Neuronal stem cell (in vitro differentiated cells): ENCODE results near the gene TOX2.

Source experiments
- DNase-seq: peaks from one replicate; pipeline ENCODE4 v3.0.0-alpha.2; 2013; ENCODE audit warnings: low spot score
- H2AFZ ChIP-seq: one replicate; pipeline ENCODE4 v1.6.1; 2013; ENCODE audit warnings: mild to moderate bottlenecking, low read length, inconsistent platforms
- H2AK5ac ChIP-seq: 2 replicates; pipeline ENCODE4 v1.6.1; 2013; ENCODE audit warnings: low read depth, mild to moderate bottlenecking, inconsistent platforms, low read length, moderate library complexity, mixed read lengths
- H2BK120ac ChIP-seq: 2 replicates; pipeline ENCODE4 v1.6.1; 2013; ENCODE audit warnings: low read depth, mild to moderate bottlenecking, inconsistent platforms, low read length, moderate library complexity, mixed read lengths
- H2BK12ac ChIP-seq: one replicate; pipeline ENCODE4 v1.6.1; 2013; ENCODE audit warnings: low read length, inconsistent platforms
- H2BK15ac ChIP-seq: 2 replicates; pipeline ENCODE4 v1.6.1; 2013; ENCODE audit warnings: mild to moderate bottlenecking, low read length, inconsistent platforms, mixed read lengths
- H2BK5ac ChIP-seq: one replicate; pipeline ENCODE4 v1.6.1; 2013; ENCODE audit warnings: inconsistent platforms, mild to moderate bottlenecking, low read length, moderate library complexity
- H3K14ac ChIP-seq: one replicate; pipeline ENCODE4 v1.6.1; 2013; ENCODE audit warnings: low read length, inconsistent platforms
- H3K18ac ChIP-seq: 2 replicates; pipeline ENCODE4 v1.6.1; 2013; ENCODE audit warnings: low read length, inconsistent platforms
- H3K23ac ChIP-seq: 2 replicates; pipeline ENCODE4 v1.6.1; 2013; ENCODE audit warnings: low read depth, mild to moderate bottlenecking, mixed read lengths, low read length, inconsistent platforms; ENCODE audit not compliant: poor library complexity
- H3K27ac ChIP-seq: replicated peaks from 3 replicates; pipeline ENCODE4 v1.5.1; 2013; ENCODE audit warnings: low read length, inconsistent platforms
- H3K27me3 ChIP-seq, 3 experiments: 2 replicates each; pipeline ENCODE4 v1.6.1; 2013; ENCODE audit warnings: low read length in 3 of 3, mild to moderate bottlenecking in 2 of 3, inconsistent platforms in 1 of 3, low read depth in 1 of 3, mixed read lengths in 1 of 3, moderate library complexity in 1 of 3; ENCODE audit not compliant: control insufficient read depth in 3 of 3, insufficient read depth in 3 of 3
- H3K36me3 ChIP-seq, 2 donors: replicated peaks in 1 of 2; 2 replicates each; pipeline ENCODE4 v1.6.1; 2013; ENCODE audit warnings: low read length in 2 of 2; ENCODE audit not compliant: control insufficient read depth in 2 of 2, insufficient read depth in 2 of 2
- H3K4ac ChIP-seq: 2 replicates; pipeline ENCODE4 v1.6.1; 2013; ENCODE audit warnings: inconsistent platforms, mild to moderate bottlenecking, low read length, moderate library complexity
- H3K4me1 ChIP-seq, 2 donors: 1 replicate in 1 of 2; 2 replicates in 1 of 2; pipeline ENCODE4 v1.6.1; 2013; ENCODE audit warnings: low read length in 2 of 2, low read depth in 1 of 2; ENCODE audit not compliant: control insufficient read depth in 2 of 2, insufficient read depth in 1 of 2
- H3K4me2 ChIP-seq: one replicate; pipeline ENCODE4 v1.6.1; 2013; ENCODE audit warnings: mild to moderate bottlenecking, low read length, inconsistent platforms; ENCODE audit not compliant: insufficient read depth, poor library complexity, severe bottlenecking
- H3K4me3 ChIP-seq, 2 donors: 2 replicates each; pipeline ENCODE4 v1.5.1; 2013; ENCODE audit warnings: low read length in 2 of 2, mild to moderate bottlenecking in 2 of 2, inconsistent platforms in 1 of 2, moderate library complexity in 1 of 2
- H3K79me1 ChIP-seq: one replicate; pipeline ENCODE4 v1.6.1; 2013; ENCODE audit warnings: low read depth, mild to moderate bottlenecking, inconsistent platforms, low read length, moderate library complexity
- H3K9ac ChIP-seq: one replicate; pipeline ENCODE4 v1.6.1; 2013; ENCODE audit warnings: mild to moderate bottlenecking, low read depth, low read length, inconsistent platforms; ENCODE audit not compliant: poor library complexity
- H3K9me3 ChIP-seq, 2 donors: replicated peaks in 1 of 2; 2 replicates each; pipeline versions ENCODE3 to v1.6.1; 2013; ENCODE audit warnings: low read length in 2 of 2, mild to moderate bottlenecking in 2 of 2, inconsistent platforms in 1 of 2, low read depth in 1 of 2, mixed read lengths in 1 of 2, moderate library complexity in 1 of 2; ENCODE audit not compliant: control insufficient read depth in 2 of 2, insufficient read depth in 1 of 2
- H4K8ac ChIP-seq: one replicate; pipeline ENCODE4 v1.6.1; 2013; ENCODE audit warnings: low read depth, mild to moderate bottlenecking, inconsistent platforms, low read length, moderate library complexity
- H4K91ac ChIP-seq: one replicate; pipeline ENCODE4 v1.6.1; 2013; ENCODE audit warnings: low read length, low read depth, mild to moderate bottlenecking, inconsistent platforms; ENCODE audit not compliant: poor library complexity
- WGBS, 2 donors: extraction: QIAGEN DNeasy Blood & Tissue Kit; methylation state at CpG; one replicate each; pipeline ENCODE4 v1.1.7; 2013; ENCODE audit warnings: missing lambda C conversion rate in 2 of 2, mixed read lengths in 1 of 2; ENCODE audit not compliant: insufficient read length in 2 of 2, insufficient replicate concordance in 1 of 2; ENCODE audit errors: extremely low coverage in 2 of 2; 5-methylcytosine and 5-hydroxymethylcytosine counted together

TOX2 gene

DNA sequence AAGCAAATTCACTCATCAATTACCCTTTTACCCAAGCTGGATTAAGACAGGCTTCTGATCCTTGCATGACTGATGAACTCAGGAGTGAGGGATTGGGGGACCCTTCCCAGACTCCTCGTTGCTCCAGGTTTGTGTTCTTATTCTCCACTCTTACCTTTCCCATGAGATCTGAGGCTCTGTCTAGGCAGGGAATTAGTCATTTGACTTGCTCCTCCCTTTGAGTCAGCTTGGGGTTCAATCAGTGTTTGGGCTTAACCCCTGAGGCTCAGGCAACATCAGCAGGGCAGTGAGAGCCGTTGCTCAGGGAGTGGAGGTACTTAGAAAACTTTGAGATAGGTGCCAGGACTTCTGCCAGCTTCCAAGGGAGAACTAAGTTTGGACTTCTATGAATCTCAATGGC is 20.7 kb upstream of the TOX2 start:
- WGBS, 2 donors = no CpG with 5 or more reads among the region's 2 CpGs
- Histone ChIP-seq H3K79me1 (no peaks in the 10 kb centered on the region), H2BK12ac (no peak overlapping the region), H2BK15ac (peak overlapping the region; percentile 51), H3K9ac (no peak overlapping the region), H2BK120ac (no peak overlapping the region), H3K9me3 (peaks cover 0 to 4% of the 10 kb centered on the region in 2 donors), H3K18ac (peak overlapping the region; percentile 38), H3K27ac (peak overlapping the region; percentile 53), H3K36me3 (no peaks in the 10 kb centered on the region), H3K4ac (no peak overlapping the region), H2BK5ac (peak overlapping the region; percentile 44), H2AK5ac (peak overlapping the region; percentile 44), H3K4me3 (no peak overlapping the region), H3K4me2 (no peak overlapping the region), H3K27me3 (peaks cover 0 to 2% (median 0%) of the 10 kb centered on the region in 3 experiments), H4K8ac (no peak overlapping the region), H4K91ac (no peak overlapping the region), H2AFZ (peak overlapping the region; percentile 54), H3K23ac (no peak overlapping the region), H3K14ac (no peak overlapping the region), H3K4me1 (peaks cover 11 to 16% of the 10 kb centered on the region in 2 donors)
- no peak for DNase-seq

DNA sequence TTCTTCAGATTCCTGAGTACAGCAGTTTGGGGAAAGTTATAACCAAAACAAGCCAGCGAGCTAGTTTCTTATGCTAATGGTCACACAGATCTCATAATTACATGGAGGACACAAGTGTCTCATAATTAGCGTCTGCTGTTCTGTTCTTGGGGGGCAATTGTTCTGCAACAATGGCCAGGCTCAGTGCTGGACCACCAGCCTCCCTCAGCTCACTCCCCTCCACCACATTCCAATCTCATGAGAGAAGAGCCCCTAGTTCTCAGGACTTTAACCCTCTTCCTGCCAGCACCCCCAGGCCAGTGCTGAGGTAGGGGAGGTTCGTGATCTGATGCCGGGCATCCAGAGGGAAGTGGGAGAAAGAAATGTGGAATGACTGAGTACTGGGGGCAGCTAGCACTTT is 20.2 kb upstream of the TOX2 start:
- Histone ChIP-seq H3K9ac (no peak overlapping the region), H3K4me2 (peak overlapping the region; percentile 28), H3K4me1 (peaks cover 13 to 19% of the 10 kb centered on the region in 2 donors), H3K14ac (no peak overlapping the region), H3K23ac (no peak overlapping the region), H2AK5ac (no peak overlapping the region), H3K27me3 (peaks cover 0 to 2% (median 0%) of the 10 kb centered on the region in 3 experiments), H3K18ac (no peak overlapping the region), H3K4ac (no peak overlapping the region), H3K27ac (peak overlapping the region; percentile 53), H2BK120ac (no peak overlapping the region), H2BK5ac (no peak overlapping the region), H4K8ac (no peak overlapping the region), H2BK15ac (no peak overlapping the region), H3K79me1 (no peaks in the 10 kb centered on the region), H2AFZ (peak overlapping the region; percentile 54), H3K4me3 (no peak overlapping the region), H3K36me3 (no peaks in the 10 kb centered on the region), H2BK12ac (no peak overlapping the region), H4K91ac (no peak overlapping the region), H3K9me3 (peaks cover 0 to 4% of the 10 kb centered on the region in 2 donors)
- WGBS, 2 donors = no CpG with 5 or more reads among the region's 4 CpGs
- no peak for DNase-seq

DNA sequence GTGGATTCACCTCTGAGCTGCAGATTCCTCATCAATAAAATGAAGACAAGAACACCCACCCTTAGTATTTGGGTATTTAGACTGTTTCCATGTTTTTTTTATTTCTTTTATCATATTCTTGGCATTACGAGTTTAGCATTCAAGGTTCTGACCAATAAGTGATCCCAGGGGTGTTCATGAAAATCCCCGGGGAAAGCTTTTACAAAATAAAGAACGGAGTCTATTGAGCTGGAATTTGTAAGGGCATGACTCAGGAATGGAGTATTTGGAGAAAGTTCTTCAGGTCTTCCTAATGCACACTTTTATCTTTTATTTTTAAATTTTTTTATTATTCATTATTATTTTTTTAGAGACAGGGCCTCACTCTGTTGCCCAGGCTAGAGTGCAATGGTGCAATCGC is 19.4 kb upstream of the TOX2 start:
- no peak overlapping the region for H3K23ac ChIP-seq
- no CpG with 5 or more reads among the region's 4 CpGs for WGBS, 2 donors
- no peak overlapping the region for H3K9ac ChIP-seq
- peaks cover 18 to 24% of the 10 kb centered on the region in 2 donors for H3K4me1 ChIP-seq
- H3K4ac ChIP-seq = no peak overlapping the region
- peaks cover 0 to 2% (median 0%) of the 10 kb centered on the region in 3 experiments for H3K27me3 ChIP-seq
- no peak overlapping the region for H2AK5ac ChIP-seq
- H3K4me2 ChIP-seq = no peak overlapping the region
- no peak overlapping the region for H2BK120ac ChIP-seq
- no peak overlapping the region for H2BK5ac ChIP-seq
- no peak overlapping the region for H3K4me3 ChIP-seq
- peaks cover 0 to 4% of the 10 kb centered on the region in 2 donors for H3K9me3 ChIP-seq
- H3K14ac ChIP-seq = no peak overlapping the region
- no peak overlapping the region for H2BK15ac ChIP-seq
- H3K18ac ChIP-seq = no peak overlapping the region
- H2BK12ac ChIP-seq = no peak overlapping the region
- no peaks in the 10 kb centered on the region for H3K36me3 ChIP-seq
- no peak for DNase-seq
- H4K8ac ChIP-seq = no peak overlapping the region
- H4K91ac ChIP-seq = no peak overlapping the region
- no peaks in the 10 kb centered on the region for H3K79me1 ChIP-seq
- no peak overlapping the region for H2AFZ ChIP-seq
- no peak overlapping the region for H3K27ac ChIP-seq

DNA sequence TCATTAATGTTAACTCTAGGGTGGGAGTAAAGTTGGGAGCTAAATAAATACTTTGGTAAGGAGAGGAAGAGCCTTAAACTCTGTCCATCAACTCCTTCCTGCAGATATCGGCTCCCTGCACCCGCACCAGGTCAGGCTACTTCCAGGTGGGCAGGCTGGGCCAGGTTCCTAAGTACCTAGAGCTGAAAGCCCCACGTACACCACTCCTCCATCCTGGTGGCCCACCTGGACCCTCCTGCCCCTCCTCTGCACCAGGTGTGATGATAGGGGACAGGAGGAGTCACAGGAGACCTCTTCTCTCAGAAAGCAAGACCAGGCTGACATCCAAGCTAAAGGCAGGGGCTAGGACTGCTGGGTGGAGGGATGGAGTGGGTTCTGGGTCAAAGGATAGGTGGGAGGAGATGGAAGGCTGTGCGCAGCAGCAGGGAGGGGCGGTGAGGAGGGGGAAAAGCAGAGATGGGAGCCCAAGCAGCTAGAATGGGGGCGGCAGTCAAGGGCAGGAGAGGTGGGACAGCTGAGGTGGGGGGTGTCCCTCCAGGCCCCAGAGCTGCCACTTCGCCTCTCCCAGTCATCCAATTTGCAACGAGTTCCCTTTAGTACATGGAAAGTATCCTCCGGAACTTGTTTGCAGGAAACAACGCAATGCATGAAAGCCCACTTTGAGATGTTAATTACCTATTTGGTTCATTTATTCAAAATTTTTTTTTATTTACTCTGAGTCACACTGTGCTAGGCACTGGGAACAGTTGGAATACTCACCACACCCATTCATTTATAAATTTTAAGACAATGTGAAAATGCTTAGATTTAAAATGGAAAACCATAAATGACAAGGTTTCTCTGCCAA is 15.2 kb upstream of the TOX2 start:
- Histone ChIP-seq H3K27me3 (no peaks in the 10 kb centered on the region), H3K4me3 (no peak overlapping the region), H3K14ac (peak overlapping the region; percentile 9), H2BK12ac (peak overlapping the region; percentile 41), H3K4me2 (no peak overlapping the region), H4K91ac (no peak overlapping the region), H3K23ac (peak overlapping the region; percentile 8), H2BK120ac (peak overlapping the region; percentile 78), H2AFZ (no peak overlapping the region), H4K8ac (no peak overlapping the region), H3K27ac (no peak overlapping the region), H3K9ac (peak overlapping the region; percentile 1), H2AK5ac (peak overlapping the region; percentile 60), H3K36me3 (no peaks in the 10 kb centered on the region), H3K9me3 (peaks cover 5 to 18% of the 10 kb centered on the region in 2 donors), H3K79me1 (no peaks in the 10 kb centered on the region), H3K18ac (peak overlapping the region; percentile 66), H3K4me1 (peaks cover 27% of the 10 kb centered on the region in 2 donors), H2BK15ac (peak overlapping the region; percentile 69), H3K4ac (no peak overlapping the region), H2BK5ac (peak overlapping the region; percentile 80)
- WGBS, 2 donors = no CpG with 5 or more reads among the region's 10 CpGs
- DNase-seq = no peak
